HG03103 (cell line): ENCODE measurements around the gene ZG16.
A peak's percentile ranks its signal among the peaks of the same experiment; 100 is the strongest.

ENCODE experiments used
- ATAC-seq: cut with Tn5 transposase; IDR thresholded peaks from one replicate; pipeline ENCODE4 v1.9.1; 2021; ENCODE audit warnings: low read depth; ENCODE audit not compliant: unreplicated experiment

ZG16 gene

GRCh38 chr16:29807426-29808218 lies 29.6 kb downstream of the ZG16 start:
- ATAC-seq, result no peak

DNA sequence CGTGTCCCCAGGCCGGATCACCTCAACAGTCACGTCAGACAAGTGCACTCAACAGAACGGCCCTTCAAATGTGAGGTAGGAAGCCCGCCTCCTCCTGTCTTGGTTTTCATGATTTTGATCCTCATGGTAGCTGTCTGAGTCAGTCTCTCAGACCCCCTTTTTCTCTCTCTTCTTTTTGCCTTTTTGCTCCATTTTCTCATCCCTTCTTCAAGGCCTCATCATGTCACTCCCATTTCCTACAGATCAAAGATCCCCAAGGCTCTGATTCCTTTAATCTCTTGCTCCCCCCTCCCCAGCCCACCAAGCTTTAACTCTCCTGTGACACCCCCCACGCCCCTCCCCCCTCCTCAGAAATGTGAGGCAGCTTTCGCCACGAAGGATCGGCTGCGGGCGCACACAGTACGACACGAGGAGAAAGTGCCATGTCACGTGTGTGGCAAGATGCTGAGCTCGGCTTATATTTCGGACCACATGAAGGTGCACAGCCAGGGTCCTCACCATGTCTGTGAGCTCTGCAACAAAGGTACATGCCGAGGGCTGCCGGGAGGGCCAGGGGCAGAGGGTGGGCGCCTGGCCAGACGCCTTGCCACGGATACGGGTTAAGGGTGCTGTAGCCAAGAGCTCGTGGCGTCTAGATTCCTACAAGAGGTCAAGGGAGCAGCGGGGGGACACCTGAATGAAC lies 30.3 kb downstream of the ZG16 start:
- no peak for ATAC-seq

GRCh38 chr16:29809031-29809747 lies 31.1 kb downstream of the ZG16 start:
- ATAC-seq, result no peak

- no peak for ATAC-seq
These were observed 32.0 kb downstream of the ZG16 start for GRCh38 chr16:29809850-29810698.

GRCh38 chr16:29810699-29811169 lies 32.7 kb downstream of the ZG16 start:
- no peak for ATAC-seq

DNA sequence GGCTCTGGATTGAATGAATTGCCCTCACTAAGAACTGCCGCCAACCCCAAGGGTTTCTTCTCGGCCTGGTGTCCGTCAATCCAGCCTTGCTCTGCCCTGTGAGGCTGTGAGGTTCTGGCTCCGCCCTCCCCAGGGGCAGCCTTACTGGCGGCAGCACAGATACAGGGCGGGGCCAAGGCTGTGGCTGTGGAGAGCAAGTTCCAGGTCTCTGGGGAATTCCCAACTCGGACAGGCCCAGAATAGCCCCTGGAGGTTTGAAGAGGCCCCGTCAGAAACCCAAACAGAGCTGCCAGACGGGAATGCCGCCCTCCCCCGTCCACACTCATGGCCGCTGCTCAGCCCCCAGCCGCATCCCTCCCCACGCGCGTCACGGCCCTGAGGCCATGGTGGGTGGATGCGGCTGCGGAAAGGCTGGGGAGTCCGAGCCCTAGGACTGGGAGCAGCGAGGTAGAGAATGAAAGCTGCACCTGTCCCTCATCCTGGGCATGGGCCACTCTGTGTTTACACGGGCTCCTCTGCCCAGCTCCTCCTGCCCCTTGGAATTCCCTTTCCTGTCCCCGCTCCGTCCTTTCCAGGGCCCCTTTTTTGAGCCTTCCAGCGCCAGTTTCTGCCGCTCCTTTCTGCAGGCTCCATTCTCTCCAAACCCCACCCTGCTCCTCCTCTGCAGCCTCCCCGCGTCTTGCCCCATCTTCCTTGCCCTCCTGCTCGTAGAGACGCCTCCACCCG lies 33.3 kb downstream of the ZG16 start:
- ATAC-seq, result peak; percentile 26

- no peak for ATAC-seq
These were observed 34.0 kb downstream of the ZG16 start, which contains the start of gene PRRT2 for GRCh38 chr16:29811896-29812665. Gene PRRT2, plus strand, starts transcription at chr16:29812193. Its CDS starts 862 bp downstream, at chr16:29813055.

GRCh38 chr16:29812754-29813643 lies 34.9 kb downstream of the ZG16 start:
- ATAC-seq, result no peak

- ATAC-seq, result no peak
These were observed 35.8 kb downstream of the ZG16 start for GRCh38 chr16:29813644-29814562.

DNA sequence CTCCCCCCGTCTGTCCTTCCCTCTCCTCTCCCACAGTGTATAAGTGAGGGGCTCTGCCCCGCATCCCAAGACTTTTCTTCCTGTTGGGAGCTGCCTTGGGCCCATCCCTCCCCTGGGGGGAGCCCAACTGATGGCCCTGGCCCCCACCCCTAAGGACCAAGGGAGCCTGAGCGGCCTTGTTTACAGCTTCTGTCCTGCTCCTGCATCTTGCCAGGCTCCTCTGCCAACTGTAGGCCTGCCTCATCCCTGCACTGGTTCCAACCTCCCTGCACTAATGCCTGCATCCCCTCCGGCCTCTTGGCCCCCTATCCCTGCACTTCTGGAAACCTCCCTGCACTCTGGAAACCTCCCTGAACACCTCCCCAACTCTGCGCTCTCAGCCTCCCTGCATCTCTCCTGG lies 36.5 kb downstream of the ZG16 start:
- ATAC-seq, result no peak

- no peak for ATAC-seq
These were observed 37.1 kb downstream of the ZG16 start for GRCh38 chr16:29815032-29815721.

GRCh38 chr16:29815793-29816693 lies 38.0 kb downstream of the ZG16 start, which contains the start of gene PAGR1:
Gene PAGR1, plus strand, starts transcription at chr16:29816152. Its CDS starts 374 bp downstream, at chr16:29816526.
- peak; percentile 42 for ATAC-seq

GRCh38 chr16:29816694-29817441 lies 38.8 kb downstream of the ZG16 start:
- ATAC-seq, result peak; percentile 1

DNA sequence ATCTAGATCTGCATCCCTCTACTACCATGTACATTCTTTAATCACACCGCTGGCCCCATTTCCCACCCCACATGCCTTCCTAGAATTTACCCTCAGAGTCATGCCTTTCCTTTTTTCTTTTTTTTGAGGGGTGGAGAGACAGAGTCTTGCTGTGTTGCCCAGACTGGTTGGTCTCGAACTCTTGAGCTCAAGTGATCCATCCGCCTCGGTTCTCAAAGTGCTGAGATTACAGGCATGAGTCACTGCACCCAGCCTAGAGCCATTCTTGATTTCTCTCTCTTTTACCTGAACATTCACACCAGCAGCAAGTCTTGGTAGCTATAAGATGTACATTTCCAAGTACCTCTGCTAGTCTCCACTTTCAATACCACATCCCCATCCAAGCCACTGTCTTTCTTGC lies 40.0 kb downstream of the ZG16 start:
- no peak for ATAC-seq
